Gastroesophageal sphincter (tissue), 4 donors: Measurements from ENCODE around the gene ARAP1. TPM values are rescaled to one million over a fixed set of nuclear protein-coding genes. Genes with fewer than 3 reads are reported as not detected.
A peak's percentile ranks its signal among the peaks of the same experiment; 100 is the strongest.
"Not testable (repeated sequence)": the region's sequence is repeated elsewhere in the genome, so short reads cannot be mapped to it uniquely, and the experiment has no call there.

Experiments
- ATAC-seq: fragments of 150-250 bp; one replicate; pipeline ENCODE4 v1.9.1; 2016; ENCODE audit warnings: mild to moderate bottlenecking, moderate library complexity
- H3K27ac ChIP-seq, 4 donors: fragments of 200-600 bp; sonication (generic) in 3 of 4; 1 replicate in 3 of 4; 2 replicates in 1 of 4; pipeline ENCODE4 v1.5.1; 2016 to 2019
- H3K27me3 ChIP-seq: fragments of 200-600 bp; sonication (generic); one replicate; pipeline ENCODE4 v1.5.1; 2019
- H3K36me3 ChIP-seq, 2 donors: fragments of 200-600 bp; sonication (generic); one replicate each; pipeline ENCODE4 v1.5.1; 2019; ENCODE audit warnings: control low read depth in 1 of 2
- H3K4me1 ChIP-seq, 3 donors: fragments of 200-600 bp; sonication (generic); 1 replicate in 2 of 3; 2 replicates in 1 of 3; pipeline ENCODE4 v1.5.1; 2016 to 2019; ENCODE audit warnings: control low read depth in 2 of 3
- H3K4me3 ChIP-seq, 2 donors: fragments of 200-600 bp; sonication (generic); one replicate each; pipeline ENCODE4 v1.5.1; 2019; ENCODE audit warnings: mild to moderate bottlenecking in 1 of 2, moderate library complexity in 1 of 2
- H3K9me3 ChIP-seq, 3 donors: fragments of 200-600 bp; sonication (generic); one replicate each; pipeline ENCODE4 v1.5.1; 2017 to 2019; ENCODE audit warnings: control low read depth in 2 of 3
- EP300 ChIP-seq: sonication (generic); formaldehyde crosslinking; IDR thresholded peaks from one replicate; pipeline ENCODE4 v1.6.1; 2017; ENCODE audit warnings: antibody characterized with exemption, mild to moderate bottlenecking
- POLR2A ChIP-seq, 2 donors: fragments of 450-650 bp; IDR thresholded peaks; one replicate each; pipeline ENCODE4 v1.6.1; 2017; ENCODE audit warnings: antibody characterized with exemption in 2 of 2, mild to moderate bottlenecking in 2 of 2, moderate library complexity in 1 of 2
- POLR2AphosphoS5 ChIP-seq: sonication (generic); formaldehyde crosslinking; IDR thresholded peaks from one replicate; pipeline ENCODE4 v1.6.1; 2017; ENCODE audit warnings: antibody characterized with exemption
- WGBS, 2 donors: methylation state at CpG; one replicate each; pipeline ENCODE4 v1.1.5; 2018; ENCODE audit warnings: low coverage in 1 of 2; 5-methylcytosine and 5-hydroxymethylcytosine counted together
- total RNA-seq, 4 donors: library from RNA; depleted of rRNA; stranded (reverse); fragments of >200 nt; gene quantifications; one replicate each; pipeline ENCODE4 v1.1.0, GENCODE V29; 2016
- TF ChIP-seq, protein P1 (sequence below), 4 experiments: fragments of 200-600 bp in 2 of 4; fragments of 450-650 bp in 2 of 4; sonication (generic) in 1 of 4; IDR thresholded peaks; one replicate each; pipeline ENCODE4 v1.5.1; 2017 to 2019; ENCODE audit warnings: antibody characterized with exemption in 4 of 4, mild to moderate bottlenecking in 2 of 4, moderate library complexity in 2 of 4

ARAP1 gene
- total RNA-seq, 4 donors from 2014 or later = 72.4 to 125 (median 95.1) TPM

DNA sequence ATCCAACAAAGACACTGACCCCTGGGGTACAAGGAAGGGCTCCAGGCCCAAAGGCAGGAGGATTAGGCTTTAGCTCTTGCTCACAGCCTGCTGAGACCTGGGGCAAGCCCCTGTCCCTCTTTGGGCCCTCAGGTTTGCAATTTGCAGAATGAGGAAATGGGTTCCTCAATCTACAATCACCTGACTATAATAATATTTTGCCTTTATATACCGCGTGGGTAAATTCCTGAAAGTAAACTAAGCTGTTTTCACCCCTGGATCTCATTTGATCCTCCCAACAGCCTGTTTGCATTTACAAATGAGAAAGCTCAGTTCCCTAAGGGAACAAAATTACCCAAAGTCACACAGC is 40.8 kb upstream of the ARAP1 start:
- 42 to 70% methylated on average over 2 of the region's 2 CpGs for WGBS, 2 donors
- Histone ChIP-seq H3K27me3 (no peaks in the 10 kb centered on the region), H3K4me1 (peaks cover 0 to 35% (median 11%) of the 10 kb centered on the region in 3 donors), H3K9me3 (no peaks in the 10 kb centered on the region), H3K36me3 (no peaks in the 10 kb centered on the region), H3K27ac (peak overlapping the region; percentile 87 to 94 (median 90)), H3K4me3 (peak overlapping the region in 1 of 2 donors; percentile 65)
- TF ChIP-seq POLR2AphosphoS5 = no peak
- TF ChIP-seq EP300 = no peak
- TF ChIP-seq, protein P1, sequence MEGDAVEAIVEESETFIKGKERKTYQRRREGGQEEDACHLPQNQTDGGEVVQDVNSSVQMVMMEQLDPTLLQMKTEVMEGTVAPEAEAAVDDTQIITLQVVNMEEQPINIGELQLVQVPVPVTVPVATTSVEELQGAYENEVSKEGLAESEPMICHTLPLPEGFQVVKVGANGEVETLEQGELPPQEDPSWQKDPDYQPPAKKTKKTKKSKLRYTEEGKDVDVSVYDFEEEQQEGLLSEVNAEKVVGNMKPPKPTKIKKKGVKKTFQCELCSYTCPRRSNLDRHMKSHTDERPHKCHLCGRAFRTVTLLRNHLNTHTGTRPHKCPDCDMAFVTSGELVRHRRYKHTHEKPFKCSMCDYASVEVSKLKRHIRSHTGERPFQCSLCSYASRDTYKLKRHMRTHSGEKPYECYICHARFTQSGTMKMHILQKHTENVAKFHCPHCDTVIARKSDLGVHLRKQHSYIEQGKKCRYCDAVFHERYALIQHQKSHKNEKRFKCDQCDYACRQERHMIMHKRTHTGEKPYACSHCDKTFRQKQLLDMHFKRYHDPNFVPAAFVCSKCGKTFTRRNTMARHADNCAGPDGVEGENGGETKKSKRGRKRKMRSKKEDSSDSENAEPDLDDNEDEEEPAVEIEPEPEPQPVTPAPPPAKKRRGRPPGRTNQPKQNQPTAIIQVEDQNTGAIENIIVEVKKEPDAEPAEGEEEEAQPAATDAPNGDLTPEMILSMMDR (IDR thresholded peaks at IDR 0.05) = no peak
- TF ChIP-seq POLR2A (IDR thresholded peaks at IDR 0.05) = no peak
- ATAC-seq = no peak

DNA sequence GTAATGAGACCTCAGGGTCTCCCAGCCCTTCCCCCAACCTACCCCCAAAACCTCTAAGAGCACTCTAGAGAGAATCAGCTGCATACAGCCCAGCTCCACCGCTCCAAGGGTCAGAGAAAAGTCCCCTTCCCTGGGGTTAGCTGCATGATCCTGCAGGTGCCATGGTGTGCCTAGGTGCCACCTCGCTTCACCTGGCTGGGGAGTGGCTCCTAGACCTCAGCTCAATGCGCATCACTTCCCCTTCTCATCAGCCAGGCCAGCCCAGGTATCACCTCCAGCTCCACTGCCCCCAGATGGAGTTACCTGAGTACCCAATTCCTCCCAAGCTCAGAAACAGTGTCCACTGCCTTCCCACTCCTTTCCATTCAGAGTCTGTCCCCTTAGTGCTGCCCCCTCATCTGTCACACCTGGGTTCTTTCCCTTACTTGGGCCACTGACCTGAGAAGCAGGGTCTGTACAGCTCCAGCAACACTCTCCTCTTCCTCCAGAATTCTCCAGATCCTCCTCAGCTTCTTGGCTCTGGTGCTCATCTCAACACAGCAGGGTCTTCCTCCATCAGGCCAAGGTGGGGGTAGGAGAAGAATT is 40.3 kb upstream of the ARAP1 start:
- WGBS, 2 donors = 100% methylated on average over 2 of the region's 3 CpGs; no CpG with 5 or more reads in 1 of the 2 donors
- Histone ChIP-seq H3K4me1 (peaks cover 0 to 35% (median 11%) of the 10 kb centered on the region in 3 donors), H3K27me3 (no peaks in the 10 kb centered on the region), H3K4me3 (no peak overlapping the region), H3K9me3 (no peaks in the 10 kb centered on the region), H3K27ac (peak overlapping the region; percentile 87 to 94 (median 90)), H3K36me3 (no peaks in the 10 kb centered on the region)
- no peak for TF ChIP-seq EP300
- TF ChIP-seq, protein P1 (IDR thresholded peaks at IDR 0.05) = no peak
- no peak for TF ChIP-seq POLR2A (IDR thresholded peaks at IDR 0.05)
- TF ChIP-seq POLR2AphosphoS5 = no peak
- ATAC-seq = no peak

DNA sequence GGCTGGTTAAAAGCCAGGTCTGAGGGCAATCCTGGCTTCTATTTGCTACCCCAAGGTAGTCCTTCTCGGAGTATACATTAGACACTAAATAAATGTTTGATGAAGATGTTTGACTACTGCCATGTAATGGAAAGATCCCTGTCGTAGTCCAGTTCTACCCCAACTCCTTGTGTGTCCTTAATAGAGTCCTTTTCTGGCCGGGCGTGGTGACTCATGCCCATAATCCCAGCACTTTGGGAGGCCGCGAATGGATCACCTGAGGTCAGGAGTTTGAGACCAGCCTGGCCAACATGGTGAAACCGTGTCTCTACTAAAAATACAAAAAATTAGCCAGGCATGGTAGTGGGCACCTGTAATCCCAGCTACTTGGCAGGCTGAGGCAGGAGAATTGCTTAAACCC is 39.0 kb upstream of the ARAP1 start:
- 60 to 81% methylated on average over 1 to 5 of the region's 7 CpGs for WGBS, 2 donors
- not testable (repeated sequence) for H3K27ac ChIP-seq, ATAC-seq, H3K27me3 ChIP-seq, H3K4me3 ChIP-seq, H3K9me3 ChIP-seq, H3K36me3 ChIP-seq
- H3K4me1 ChIP-seq = peaks cover 0 to 35% (median 11%) of the 10 kb centered on the region in 3 donors

DNA sequence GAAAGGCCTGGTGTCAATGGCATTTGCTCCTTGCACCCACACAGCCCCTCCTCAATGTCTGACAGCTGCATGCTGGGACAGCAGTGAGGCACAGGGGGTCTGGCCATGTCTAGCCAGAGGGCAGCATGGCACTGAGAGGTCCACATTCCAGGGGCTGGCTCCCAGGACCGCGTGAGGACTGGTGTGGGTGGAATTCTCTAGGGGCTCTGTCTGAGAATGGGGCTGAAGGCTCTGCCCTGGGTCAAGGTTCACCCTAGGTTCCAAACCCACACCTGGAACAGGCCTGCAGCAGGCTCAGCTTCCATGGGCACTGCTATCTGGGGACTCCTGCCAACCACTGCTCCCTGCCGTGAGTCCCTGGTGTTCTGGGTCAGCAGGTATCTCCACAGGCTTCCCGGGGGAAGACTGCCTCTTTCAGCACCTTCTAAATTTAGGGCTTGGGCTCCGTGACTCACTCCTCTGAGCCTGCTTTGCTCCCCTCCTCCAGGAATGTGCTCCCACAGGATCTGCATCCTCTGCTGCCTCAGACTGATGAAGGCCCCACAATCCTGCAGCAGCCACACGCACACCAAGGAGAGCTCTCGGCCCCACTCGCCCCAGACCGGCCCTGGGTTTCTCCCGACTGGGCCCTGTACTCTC is 37.4 kb upstream of the ARAP1 start:
- Histone ChIP-seq H3K27ac (peak overlapping the region in 1 of 4 donors; percentile 24), H3K4me3 (no peak overlapping the region), H3K27me3 (no peaks in the 10 kb centered on the region), H3K9me3 (no peaks in the 10 kb centered on the region), H3K4me1 (peaks cover 0 to 31% (median 11%) of the 10 kb centered on the region in 3 donors), H3K36me3 (no peaks in the 10 kb centered on the region)
- 60 to 63% methylated on average over 1 to 5 of the region's 10 CpGs for WGBS, 2 donors
- ATAC-seq = no peak
- TF ChIP-seq EP300 (no peak), POLR2A (IDR thresholded peaks at IDR 0.05) (no peak), POLR2AphosphoS5 (no peak)
- TF ChIP-seq, protein P1 (IDR thresholded peaks at IDR 0.05) = no peak

DNA sequence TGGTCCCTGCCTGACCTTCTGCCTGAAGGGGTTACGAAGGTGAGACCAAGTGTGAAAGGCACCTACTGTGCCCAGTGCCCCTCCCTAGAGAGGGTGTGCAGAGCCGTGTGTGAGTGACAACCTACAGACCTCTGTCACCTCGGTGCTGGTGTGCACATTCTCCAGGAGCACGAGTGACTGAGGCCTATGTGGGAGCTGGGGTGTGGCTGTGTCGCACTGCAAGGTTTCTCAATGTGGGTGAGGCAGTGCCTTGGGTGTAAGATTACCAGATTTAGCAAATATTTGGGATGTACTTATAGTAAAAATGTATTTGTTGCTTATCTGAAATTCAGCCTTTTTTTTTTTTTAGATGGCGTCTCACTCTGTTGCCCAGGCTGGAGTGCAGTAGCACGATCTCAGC is 36.0 kb upstream of the ARAP1 start:
- no peak for ATAC-seq
- H3K27me3 ChIP-seq = no peaks in the 10 kb centered on the region
- peaks cover 0 to 22% (median 7%) of the 10 kb centered on the region in 3 donors for H3K4me1 ChIP-seq
- no peaks in the 10 kb centered on the region for H3K36me3 ChIP-seq
- 92 to 100% methylated on average over 1 to 4 of the region's 7 CpGs for WGBS, 2 donors
- no peak for TF ChIP-seq EP300
- no peak for TF ChIP-seq POLR2A (IDR thresholded peaks at IDR 0.05)
- TF ChIP-seq, protein P1 (IDR thresholded peaks at IDR 0.05) = no peak
- no peak for TF ChIP-seq POLR2AphosphoS5
- H3K9me3 ChIP-seq = no peaks in the 10 kb centered on the region
- H3K27ac ChIP-seq = peak overlapping the region in 1 of 4 donors; percentile 30
- H3K4me3 ChIP-seq = no peak overlapping the region
